ENCODE data around the gene FSTL1.

DNA sequence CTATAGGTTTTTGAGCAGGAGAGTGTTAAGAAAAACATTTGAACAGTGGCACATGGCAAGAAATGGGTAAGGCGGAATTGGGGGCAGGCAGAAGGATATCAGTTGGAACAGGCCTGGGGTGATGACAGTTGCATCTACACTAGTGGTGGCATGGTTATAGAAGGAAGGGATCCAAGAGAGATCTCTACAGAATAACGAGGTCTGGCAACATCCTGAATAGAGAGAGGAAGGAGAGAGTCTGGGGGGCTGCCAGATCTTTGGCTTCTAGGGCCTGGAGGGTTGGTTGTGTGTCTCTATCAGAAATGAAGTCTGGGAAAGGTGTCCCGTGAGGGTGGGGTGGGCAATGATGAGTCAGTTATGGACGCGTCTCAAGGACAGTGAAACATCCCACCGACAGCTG is 26.3 kb downstream of the FSTL1 start:
- no peak for TF ChIP-seq EZH2 (IDR thresholded peaks at IDR 0.05; ENCODE audit: borderline replicate concordance, low read length)
- TF ChIP-seq, protein P1, sequence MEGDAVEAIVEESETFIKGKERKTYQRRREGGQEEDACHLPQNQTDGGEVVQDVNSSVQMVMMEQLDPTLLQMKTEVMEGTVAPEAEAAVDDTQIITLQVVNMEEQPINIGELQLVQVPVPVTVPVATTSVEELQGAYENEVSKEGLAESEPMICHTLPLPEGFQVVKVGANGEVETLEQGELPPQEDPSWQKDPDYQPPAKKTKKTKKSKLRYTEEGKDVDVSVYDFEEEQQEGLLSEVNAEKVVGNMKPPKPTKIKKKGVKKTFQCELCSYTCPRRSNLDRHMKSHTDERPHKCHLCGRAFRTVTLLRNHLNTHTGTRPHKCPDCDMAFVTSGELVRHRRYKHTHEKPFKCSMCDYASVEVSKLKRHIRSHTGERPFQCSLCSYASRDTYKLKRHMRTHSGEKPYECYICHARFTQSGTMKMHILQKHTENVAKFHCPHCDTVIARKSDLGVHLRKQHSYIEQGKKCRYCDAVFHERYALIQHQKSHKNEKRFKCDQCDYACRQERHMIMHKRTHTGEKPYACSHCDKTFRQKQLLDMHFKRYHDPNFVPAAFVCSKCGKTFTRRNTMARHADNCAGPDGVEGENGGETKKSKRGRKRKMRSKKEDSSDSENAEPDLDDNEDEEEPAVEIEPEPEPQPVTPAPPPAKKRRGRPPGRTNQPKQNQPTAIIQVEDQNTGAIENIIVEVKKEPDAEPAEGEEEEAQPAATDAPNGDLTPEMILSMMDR (IDR thresholded peaks at IDR 0.05; ENCODE audit: low read length): no peak

All from OCI-LY1 (cell line).